T-helper 2 cell treated with Interferon-gamma antibody and Interleukin-4, amounts not matched to agents 5 μg/mL and 100 μg/mL, for 36 hours (primary cell): ENCODE data around the gene TECPR1.
A peak's percentile ranks its signal among the peaks of the same experiment; 100 is the strongest.

Source experiments
- DNase-seq: peaks from one replicate; pipeline ENCODE4 v3.0.0; 2021; ENCODE audit warnings: low spot score
- H3K27ac Mint-ChIP-seq: one replicate; pipeline ENCODE4 v1.8.0; 2021; ENCODE audit warnings: mild to moderate bottlenecking, mixed read lengths
- H3K27me3 Mint-ChIP-seq: one replicate; pipeline ENCODE4 v1.8.0; 2021; ENCODE audit warnings: low read depth, mixed read lengths
- H3K36me3 Mint-ChIP-seq: one replicate; pipeline ENCODE4 v1.8.0; 2021; ENCODE audit warnings: low read depth, mixed read lengths
- H3K4me1 Mint-ChIP-seq: one replicate; pipeline ENCODE4 v1.8.0; 2021; ENCODE audit warnings: low read depth, mixed read lengths
- H3K4me3 Mint-ChIP-seq: one replicate; pipeline ENCODE4 v1.8.0; 2022; ENCODE audit warnings: mild to moderate bottlenecking, moderate library complexity, mixed read lengths
- H3K9me3 Mint-ChIP-seq: one replicate; pipeline ENCODE4 v1.8.0; 2021; ENCODE audit warnings: mixed read lengths

Gene TECPR1

GRCh38 chr7:98210513-98211220, 41.4 kb downstream of the TECPR1 start:
- H3K27me3 Mint-ChIP-seq, result no peaks in the 10 kb centered on the region
- H3K9me3 Mint-ChIP-seq, result no peaks in the 10 kb centered on the region
- no peak overlapping the region for H3K27ac Mint-ChIP-seq
- peaks cover 11% of the 10 kb centered on the region for H3K36me3 Mint-ChIP-seq
- DNase-seq, result no peak
- H3K4me3 Mint-ChIP-seq, result no peak overlapping the region
- no peaks in the 10 kb centered on the region for H3K4me1 Mint-ChIP-seq

- Mint-ChIP-seq H3K9me3 (no peaks in the 10 kb centered on the region), H3K27ac (no peak overlapping the region), H3K4me1 (no peaks in the 10 kb centered on the region), H3K4me3 (peak overlapping the region; percentile 51), H3K36me3 (peaks cover 17% of the 10 kb centered on the region), H3K27me3 (no peaks in the 10 kb centered on the region)
- no peak for DNase-seq
These were observed 42.7 kb downstream of the TECPR1 start for GRCh38 chr7:98209166-98209920.

- no peak for DNase-seq
- Mint-ChIP-seq H3K27me3 (no peaks in the 10 kb centered on the region), H3K27ac (no peak overlapping the region), H3K4me3 (no peak overlapping the region), H3K36me3 (peaks cover 25% of the 10 kb centered on the region), H3K4me1 (peaks cover 14% of the 10 kb centered on the region), H3K9me3 (no peaks in the 10 kb centered on the region)
These were observed 45.3 kb downstream of the TECPR1 start for GRCh38 chr7:98206451-98207330.

GRCh38 chr7:98205162-98205845, 46.7 kb downstream of the TECPR1 start:
- peak overlapping the region; percentile 24 for H3K27ac Mint-ChIP-seq
- no peaks in the 10 kb centered on the region for H3K27me3 Mint-ChIP-seq
- H3K4me3 Mint-ChIP-seq, result no peak overlapping the region
- peaks cover 23% of the 10 kb centered on the region for H3K4me1 Mint-ChIP-seq
- H3K9me3 Mint-ChIP-seq, result no peaks in the 10 kb centered on the region
- no peak for DNase-seq
- H3K36me3 Mint-ChIP-seq, result peaks cover 25% of the 10 kb centered on the region

- Mint-ChIP-seq H3K4me1 (peaks cover 28% of the 10 kb centered on the region), H3K27me3 (no peaks in the 10 kb centered on the region), H3K36me3 (peaks cover 29% of the 10 kb centered on the region), H3K4me3 (no peak overlapping the region), H3K9me3 (peaks cover 3% of the 10 kb centered on the region), H3K27ac (no peak overlapping the region)
- no peak for DNase-seq
These were observed 47.4 kb downstream of the TECPR1 start for GRCh38 chr7:98204670-98205069.

- Mint-ChIP-seq H3K36me3 (peaks cover 32% of the 10 kb centered on the region), H3K27ac (no peak overlapping the region), H3K27me3 (no peaks in the 10 kb centered on the region), H3K4me3 (no peak overlapping the region), H3K4me1 (peaks cover 28% of the 10 kb centered on the region), H3K9me3 (peaks cover 6% of the 10 kb centered on the region)
- DNase-seq, result no peak
These were observed 47.9 kb downstream of the TECPR1 start for GRCh38 chr7:98203964-98204605.

GRCh38 chr7:98203261-98203963, 48.6 kb downstream of the TECPR1 start:
- no peak for DNase-seq
- no peak overlapping the region for H3K27ac Mint-ChIP-seq
- no peaks in the 10 kb centered on the region for H3K27me3 Mint-ChIP-seq
- H3K36me3 Mint-ChIP-seq, result peaks cover 34% of the 10 kb centered on the region
- H3K9me3 Mint-ChIP-seq, result peaks cover 9% of the 10 kb centered on the region
- H3K4me3 Mint-ChIP-seq, result no peak overlapping the region
- H3K4me1 Mint-ChIP-seq, result peaks cover 28% of the 10 kb centered on the region

GRCh38 chr7:98202367-98203195, 49.5 kb downstream of the TECPR1 start:
- H3K9me3 Mint-ChIP-seq, result peaks cover 9% of the 10 kb centered on the region
- peak overlapping the region; percentile 75 for H3K4me3 Mint-ChIP-seq
- DNase-seq, result peak; percentile 73
- peak overlapping the region; percentile 80 for H3K27ac Mint-ChIP-seq
- peaks cover 38% of the 10 kb centered on the region for H3K36me3 Mint-ChIP-seq
- H3K4me1 Mint-ChIP-seq, result peaks cover 28% of the 10 kb centered on the region
- H3K27me3 Mint-ChIP-seq, result no peaks in the 10 kb centered on the region

GRCh38 chr7:98200364-98200763, 51.7 kb downstream of the TECPR1 start:
- H3K4me3 Mint-ChIP-seq, result peak overlapping the region; percentile 25
- H3K4me1 Mint-ChIP-seq, result peaks cover 28% of the 10 kb centered on the region
- no peaks in the 10 kb centered on the region for H3K27me3 Mint-ChIP-seq
- peaks cover 9% of the 10 kb centered on the region for H3K9me3 Mint-ChIP-seq
- peak overlapping the region; percentile 1 for H3K27ac Mint-ChIP-seq
- peaks cover 27% of the 10 kb centered on the region for H3K36me3 Mint-ChIP-seq
- DNase-seq, result no peak

GRCh38 chr7:98199131-98199530, 52.9 kb downstream of the TECPR1 start:
- Mint-ChIP-seq H3K27ac (no peak overlapping the region), H3K4me1 (peaks cover 28% of the 10 kb centered on the region), H3K9me3 (peaks cover 9% of the 10 kb centered on the region), H3K36me3 (peaks cover 22% of the 10 kb centered on the region), H3K27me3 (no peaks in the 10 kb centered on the region), H3K4me3 (no peak overlapping the region)
- no peak for DNase-seq

- Mint-ChIP-seq H3K36me3 (peaks cover 24% of the 10 kb centered on the region), H3K27me3 (no peaks in the 10 kb centered on the region), H3K4me3 (no peak overlapping the region), H3K27ac (no peak overlapping the region), H3K4me1 (peaks cover 16% of the 10 kb centered on the region), H3K9me3 (peaks cover 9% of the 10 kb centered on the region)
- DNase-seq, result no peak
These were observed 55.1 kb downstream of the TECPR1 start for GRCh38 chr7:98196706-98197605.
